Activated CD8-positive, alpha-beta memory T cell treated with anti-CD3 and anti-CD28 coated beads, Interleukin-2, amount 10 ng/mL, durations not matched to agents 7 days and 5 days (primary cell): ENCODE measurements around the gene OR9G1. TPM values are rescaled to one million over a fixed set of nuclear protein-coding genes. Genes with fewer than 3 reads are reported as not detected.

ENCODE experiments used
- ATAC-seq: fragments of 150-1000 bp; cut with Tn5 transposase; one replicate; pipeline ENCODE4 v1.10.0; 2021; ENCODE audit warnings: moderate library complexity
- CTCF ChIA-PET: fragments of 350-600 bp; sonication (Branson Sonifier 250); formaldehyde crosslinking; loops from one replicate; lab custom pipeline; 2021; ENCODE audit warnings: antibody characterized with exemption; lab: Charles Lee
- DNase-seq: peaks from one replicate; pipeline ENCODE4 v3.0.0-alpha.2; 2020
- H3K27ac Mint-ChIP-seq: one replicate; pipeline ENCODE4 v1.8.0; 2021; ENCODE audit warnings: mild to moderate bottlenecking, mixed read lengths
- H3K27me3 Mint-ChIP-seq: one replicate; pipeline ENCODE4 v1.8.0; 2021; ENCODE audit warnings: mixed read lengths
- H3K36me3 Mint-ChIP-seq: one replicate; pipeline ENCODE4 v1.8.0; 2021; ENCODE audit warnings: mild to moderate bottlenecking, mixed read lengths
- H3K4me1 Mint-ChIP-seq: one replicate; pipeline ENCODE4 v1.8.0; 2021; ENCODE audit warnings: mixed read lengths
- H3K4me3 Mint-ChIP-seq: one replicate; pipeline ENCODE4 v1.8.0; 2021; ENCODE audit warnings: mild to moderate bottlenecking, moderate library complexity, mixed read lengths
- H3K9me3 Mint-ChIP-seq: one replicate; pipeline ENCODE4 v1.8.0; 2022; ENCODE audit warnings: low read depth, mixed read lengths
- microRNA-seq: library from miRNA; unstranded; fragments of <30 nt; microRNA quantifications from one replicate; pipeline ENCODE4 v1.2.0, GENCODE V29; 2022
- total RNA-seq, 2 experiments: library from RNA; stranded (reverse); gene quantifications; one replicate each; pipeline ENCODE4 v1.2.3, GENCODE V29; 2021

The OR9G1 gene
- total RNA-seq, 2 experiments from 2014 or later = not detected

DNA sequence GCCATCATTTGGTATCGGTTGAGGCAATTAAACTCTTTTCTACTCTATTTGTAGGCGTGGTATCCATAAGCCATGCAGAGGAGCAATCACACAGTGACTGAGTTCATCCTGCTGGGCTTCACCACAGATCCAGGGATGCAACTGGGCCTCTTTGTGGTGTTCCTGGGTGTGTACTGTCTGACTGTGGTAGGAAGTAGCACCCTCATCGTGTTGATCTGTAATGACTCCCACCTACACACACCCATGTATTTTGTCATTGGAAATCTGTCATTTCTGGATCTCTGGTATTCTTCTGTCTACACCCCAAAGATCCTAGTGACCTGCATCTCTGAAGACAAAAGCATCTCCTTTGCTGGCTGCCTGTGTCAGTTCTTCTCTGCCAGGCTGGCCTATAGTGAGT lies 41.2 kb downstream of the OR9G1 start:
- CTCF ChIA-PET = no interaction called here
- H3K27me3 Mint-ChIP-seq = no peaks in the 10 kb centered on the region
- peaks cover 8% of the 10 kb centered on the region for H3K9me3 Mint-ChIP-seq
- no peak overlapping the region for H3K27ac Mint-ChIP-seq
- ATAC-seq (no peak), DNase-seq (no peak)
- H3K4me3 Mint-ChIP-seq = no peak overlapping the region
- H3K36me3 Mint-ChIP-seq = no peaks in the 10 kb centered on the region
- no peaks in the 10 kb centered on the region for H3K4me1 Mint-ChIP-seq

DNA sequence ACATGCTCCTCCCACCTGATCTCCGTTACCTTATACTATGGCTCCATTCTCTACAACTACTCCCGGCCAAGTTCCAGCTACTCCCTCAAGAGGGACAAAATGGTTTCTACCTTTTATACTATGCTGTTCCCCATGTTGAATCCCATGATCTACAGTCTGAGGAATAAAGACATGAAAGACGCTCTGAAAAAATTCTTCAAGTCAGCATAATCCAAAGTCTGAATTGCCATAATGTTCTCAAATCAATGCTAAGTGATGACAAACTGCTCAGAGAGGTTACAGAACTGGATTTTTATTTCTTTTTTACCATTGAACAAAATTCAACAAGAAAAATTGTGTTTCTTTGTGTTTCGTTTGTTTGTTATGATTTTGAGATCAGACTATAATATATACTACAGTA lies 42.0 kb downstream of the OR9G1 start:
- no peak overlapping the region for H3K4me3 Mint-ChIP-seq
- no peaks in the 10 kb centered on the region for H3K27me3 Mint-ChIP-seq
- no peaks in the 10 kb centered on the region for H3K36me3 Mint-ChIP-seq
- CTCF ChIA-PET = no interaction called here
- DNase-seq (no peak), ATAC-seq (no peak)
- H3K4me1 Mint-ChIP-seq = no peaks in the 10 kb centered on the region
- H3K9me3 Mint-ChIP-seq = peaks cover 8% of the 10 kb centered on the region
- H3K27ac Mint-ChIP-seq = no peak overlapping the region

DNA sequence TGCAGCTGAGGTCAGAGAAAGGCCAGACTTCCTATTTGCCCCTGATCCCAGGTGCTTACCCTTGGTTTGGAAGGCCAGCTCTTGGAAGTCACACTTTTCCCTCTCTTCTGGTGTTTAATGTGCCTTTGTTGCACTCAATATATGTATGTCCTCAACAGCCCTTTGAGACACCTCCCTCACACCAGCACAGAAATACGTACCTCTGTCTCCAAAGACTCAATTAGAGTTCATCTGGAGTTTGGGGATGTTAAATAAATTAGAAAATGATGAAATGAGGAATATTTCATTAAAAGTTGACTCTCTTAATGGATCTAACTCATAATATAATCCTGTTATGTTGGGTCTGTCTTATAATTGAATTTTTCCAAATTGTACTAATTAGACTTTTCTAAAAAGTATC lies 49.7 kb downstream of the OR9G1 start, which contains the start of gene OR9G4:
Gene OR9G4, minus strand, starts transcription at position 101 of the 400 bp plus-strand sequence. CDS start 4,931 bp downstream, outside the sequence.
- Mint-ChIP-seq H3K4me3 (no peak within 1 kb of the TSS), H3K36me3 (no peaks in the 10 kb centered on the region), H3K9me3 (peaks cover 20% of the 10 kb centered on the region), H3K4me1 (no peaks in the 10 kb centered on the region), H3K27me3 (no peaks in the 10 kb centered on the region), H3K27ac (no peak within 1 kb of the TSS)
- DNase-seq = no peak
- CTCF ChIA-PET = no interaction called here
- ATAC-seq = no peak

DNA sequence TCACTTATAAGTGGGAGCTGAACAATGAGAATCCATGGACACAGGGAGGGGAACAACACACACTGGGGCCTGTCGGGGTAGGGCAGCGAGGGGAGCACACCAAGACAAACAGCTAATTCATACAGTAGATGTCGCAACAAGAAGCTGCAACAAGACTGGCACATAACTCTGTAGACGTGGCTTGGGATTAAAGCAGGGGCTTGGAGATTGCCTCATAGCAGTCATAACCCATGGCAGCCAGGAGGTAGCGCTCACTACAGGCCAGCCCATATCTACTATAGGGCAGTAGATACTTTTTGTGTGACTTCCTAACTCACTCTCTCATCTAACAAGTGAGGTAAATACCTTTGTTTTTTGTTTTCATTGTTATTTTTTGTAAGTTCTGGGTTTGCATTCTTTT lies 51.3 kb downstream of the OR9G1 start:
- Mint-ChIP-seq H3K9me3 (peaks cover 20% of the 10 kb centered on the region), H3K4me3 (no peak overlapping the region), H3K27ac (no peak overlapping the region), H3K4me1 (no peaks in the 10 kb centered on the region), H3K27me3 (no peaks in the 10 kb centered on the region), H3K36me3 (no peaks in the 10 kb centered on the region)
- CTCF ChIA-PET = no interaction called here
- no peak for DNase-seq
- ATAC-seq = no peak

DNA sequence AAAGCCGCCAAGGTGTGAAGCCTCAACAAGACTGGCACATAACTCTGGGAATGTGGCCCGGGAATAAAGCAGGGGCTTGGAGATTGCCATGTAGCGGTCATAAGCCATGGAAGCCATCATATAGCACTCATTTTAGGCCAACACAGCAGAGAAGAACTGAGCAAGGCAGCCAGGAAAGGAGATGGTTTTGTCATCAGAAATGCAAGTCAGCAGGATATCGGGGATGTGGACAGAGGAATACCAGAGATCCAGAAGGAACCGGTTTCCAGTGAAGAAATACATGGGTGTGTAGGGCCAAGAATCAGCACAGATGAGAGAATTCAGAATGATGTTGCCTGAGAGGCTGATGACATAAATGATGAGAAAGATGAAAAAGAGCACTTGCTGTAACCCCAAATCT lies 52.6 kb downstream of the OR9G1 start:
- Mint-ChIP-seq H3K4me1 (no peaks in the 10 kb centered on the region), H3K27me3 (no peaks in the 10 kb centered on the region), H3K36me3 (no peaks in the 10 kb centered on the region), H3K4me3 (no peak overlapping the region), H3K27ac (no peak overlapping the region), H3K9me3 (peaks cover 20% of the 10 kb centered on the region)
- DNase-seq (no peak), ATAC-seq (no peak)
- CTCF ChIA-PET = no interaction called here

Small RNA genes within 50 kb of the gene (microRNA-seq; reads per million reads assigned to microRNA genes)
- gene MIR6128 = not detected

Other genes starting within 250 kb of the OR9G1 start
- not detected for gene OR5M3, start 225.7 kb upstream of the OR9G1 start, total RNA-seq
- not detected for gene OR5M8, start 207.7 kb upstream of the OR9G1 start, total RNA-seq
- gene OR5M11, start 155.8 kb upstream of the OR9G1 start, total RNA-seq = not detected
- gene OR5M10, start 121.4 kb upstream of the OR9G1 start, total RNA-seq = not detected
- gene OR5M1, start 84.2 kb upstream of the OR9G1 start, total RNA-seq = not detected
- not detected for gene OR5AP2, start 56.7 kb upstream of the OR9G1 start, total RNA-seq
- gene OR5AR1, start 35.4 kb upstream of the OR9G1 start, total RNA-seq = not detected
- gene OR9G4, start 49.6 kb downstream of the OR9G1 start, total RNA-seq = not detected